NCI-H2081 treated with DMSO at 0.1 percent for 48 hours (cell line): ENCODE data around the gene DEPDC4.

Experiments used
- DNase-seq: peaks from one replicate; lab custom pipeline; 2025; lab: John Stamatoyannopoulos, UW

DEPDC4 gene

GRCh38 chr12:100213016-100213891 is 53.6 kb downstream of the DEPDC4 start:
- no peak for DNase-seq

GRCh38 chr12:100211698-100212097 is 55.2 kb downstream of the DEPDC4 start:
- DNase-seq = no peak

- no peak for DNase-seq
These were observed 58.0 kb downstream of the DEPDC4 start for GRCh38 chr12:100208834-100209233.

GRCh38 chr12:100207311-100207710 is 59.6 kb downstream of the DEPDC4 start:
- no peak for DNase-seq

- no peak for DNase-seq
These were observed 65.1 kb downstream of the DEPDC4 start for GRCh38 chr12:100201604-100202423.

- DNase-seq = peak; percentile 78
These were observed 66.3 kb downstream of the DEPDC4 start, which contains the start of gene ACTR6 for GRCh38 chr12:100200463-100201181. TSS of gene ACTR6 (plus strand) at chr12:100200815. CDS start at chr12:100200852, 37 bp downstream.

GRCh38 chr12:100199347-100200149 is 67.3 kb downstream of the DEPDC4 start:
- DNase-seq = peak; percentile 4

GRCh38 chr12:100199023-100199346 is 67.9 kb downstream of the DEPDC4 start:
- no peak for DNase-seq

- no peak for DNase-seq
These were observed 69.4 kb downstream of the DEPDC4 start for GRCh38 chr12:100197486-100197885.

GRCh38 chr12:100193085-100193484 is 73.8 kb downstream of the DEPDC4 start:
- no peak for DNase-seq
